Gastroesophageal sphincter (tissue), 3 donors: ENCODE results near the gene B3GLCT.

Experiments
- CTCF ChIP-seq, 4 experiments: fragments of 200-600 bp in 2 of 4; fragments of 450-650 bp in 2 of 4; sonication (generic) in 1 of 4; IDR thresholded peaks; one replicate each; pipeline ENCODE4 v1.5.1; 2017 to 2019; ENCODE audit warnings: antibody characterized with exemption in 4 of 4, mild to moderate bottlenecking in 2 of 4, moderate library complexity in 2 of 4
- POLR2A ChIP-seq, 2 donors: fragments of 450-650 bp; IDR thresholded peaks; one replicate each; pipeline ENCODE4 v1.6.1; 2017; ENCODE audit warnings: antibody characterized with exemption in 2 of 2, mild to moderate bottlenecking in 2 of 2, moderate library complexity in 1 of 2

DNA sequence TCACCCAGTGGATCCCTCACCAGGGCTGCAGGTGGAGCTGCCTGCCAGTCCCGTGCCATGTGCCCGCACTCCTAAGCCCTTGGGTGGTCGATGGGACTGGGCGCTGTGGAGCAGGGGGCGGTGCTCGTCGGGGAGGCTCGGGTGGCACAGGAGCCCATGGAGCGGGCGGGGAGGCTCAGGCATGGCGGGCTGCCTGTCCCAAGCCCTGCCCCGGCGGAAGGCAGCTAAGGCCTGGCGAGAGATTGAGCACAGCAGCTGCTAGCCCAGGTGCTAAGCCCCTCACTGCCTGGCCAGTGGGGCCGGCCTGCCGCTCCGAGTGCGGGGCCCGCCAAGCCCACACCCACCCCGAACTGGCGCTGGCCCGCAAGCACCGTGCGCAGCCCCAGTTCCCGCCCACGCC, 16.8 kb upstream of the B3GLCT start:
- TF ChIP-seq CTCF (IDR thresholded peaks at IDR 0.05) = no peak
- no peak for TF ChIP-seq POLR2A (IDR thresholded peaks at IDR 0.05)
